Measurements from ENCODE around the gene RC3H2.

Gene RC3H2

DNA sequence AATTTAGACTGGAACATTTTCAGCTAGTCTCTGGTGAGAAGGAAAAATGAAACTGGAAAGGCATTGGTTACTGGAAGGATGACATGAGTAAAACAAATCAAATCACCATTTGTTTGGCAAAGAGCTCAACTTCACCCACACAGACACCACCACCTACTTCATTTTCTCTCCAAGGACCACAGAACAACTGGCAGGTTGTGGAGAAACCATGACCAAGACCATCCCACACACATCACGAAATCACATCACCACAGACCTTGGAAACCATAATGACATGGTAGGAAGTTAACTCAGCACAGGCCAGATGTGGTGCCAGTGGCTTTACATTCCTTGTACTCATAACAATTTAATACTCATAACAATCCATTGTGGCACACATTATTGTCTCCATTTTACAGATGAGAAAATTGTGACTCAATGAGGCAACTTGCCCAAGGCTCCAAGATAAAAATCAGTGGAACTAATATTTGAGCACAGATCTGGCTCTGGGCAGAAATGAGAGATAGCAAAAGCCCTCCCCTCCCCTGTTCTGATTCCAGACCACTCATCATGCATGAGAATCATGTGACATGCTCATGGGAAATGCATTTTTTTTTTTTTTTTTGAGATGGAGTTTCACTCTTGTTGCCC lies 97.8 kb downstream of the RC3H2 start:
- DNase-seq (ENCODE audit: low read depth in 1 of 2, low spot score in 1 of 2), result no peak

DNA sequence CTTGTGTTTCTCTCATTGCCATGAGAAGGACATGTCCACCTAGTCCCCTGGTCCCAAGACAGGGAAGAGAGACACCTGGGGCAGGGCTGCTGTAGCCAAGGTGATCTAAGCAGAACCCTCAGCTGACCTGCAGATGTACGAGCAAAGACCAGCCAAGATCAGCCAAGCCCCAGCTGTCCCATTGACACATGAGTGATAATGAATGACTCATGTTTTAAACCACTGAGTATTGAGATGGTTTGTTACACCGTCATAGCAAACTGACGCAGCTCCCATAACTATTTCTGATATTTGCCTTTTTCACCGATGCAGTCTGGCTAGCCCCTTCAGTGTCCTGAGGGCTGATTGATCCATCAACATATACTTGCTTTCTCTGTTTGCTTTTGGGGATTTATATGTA lies 98.5 kb downstream of the RC3H2 start:
- DNase-seq (ENCODE audit: low read depth in 1 of 2, low spot score in 1 of 2), result no peak

DNA sequence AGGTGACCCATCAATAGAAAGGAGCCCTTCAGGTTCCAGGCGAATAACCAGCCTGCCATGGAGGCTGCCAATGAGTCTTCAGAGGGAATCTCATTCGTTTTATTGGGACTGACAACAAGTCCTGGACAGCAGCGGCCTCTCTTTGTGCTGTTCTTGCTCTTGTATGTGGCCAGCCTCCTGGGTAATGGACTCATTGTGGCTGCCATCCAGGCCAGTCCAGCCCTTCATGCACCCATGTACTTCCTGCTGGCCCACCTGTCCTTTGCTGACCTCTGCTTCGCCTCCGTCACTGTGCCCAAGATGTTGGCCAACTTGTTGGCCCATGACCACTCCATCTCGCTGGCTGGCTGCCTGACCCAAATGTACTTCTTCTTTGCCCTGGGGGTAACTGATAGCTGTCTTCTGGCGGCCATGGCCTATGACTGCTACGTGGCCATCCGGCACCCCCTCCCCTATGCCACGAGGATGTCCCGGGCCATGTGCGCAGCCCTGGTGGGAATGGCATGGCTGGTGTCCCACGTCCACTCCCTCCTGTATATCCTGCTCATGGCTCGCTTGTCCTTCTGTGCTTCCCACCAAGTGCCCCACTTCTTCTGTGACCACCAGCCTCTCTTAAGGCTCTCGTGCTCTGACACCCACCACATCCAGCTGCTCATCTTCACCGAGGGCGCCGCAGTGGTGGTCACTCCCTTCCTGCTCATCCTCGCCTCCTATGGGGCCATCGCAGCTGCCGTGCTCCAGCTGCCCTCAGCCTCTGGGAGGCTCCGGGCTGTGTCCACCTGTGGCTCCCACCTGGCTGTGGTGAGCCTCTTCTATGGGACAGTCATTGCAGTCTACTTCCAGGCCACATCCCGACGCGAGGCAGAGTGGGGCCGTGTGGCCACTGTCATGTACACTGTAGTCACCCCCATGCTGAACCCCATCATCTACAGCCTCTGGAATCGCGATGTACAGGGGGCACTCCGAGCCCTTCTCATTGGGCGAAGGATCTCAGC lies 104.8 kb downstream of the RC3H2 start, which contains the start of gene OR1K1:
Gene OR1K1 (plus strand): TSS at position 58 of the 995 bp plus-strand sequence. CDS start 0 bp downstream, at position 58.
- no peak for DNase-seq (ENCODE audit: low read depth in 1 of 2, low spot score in 1 of 2)

DNA sequence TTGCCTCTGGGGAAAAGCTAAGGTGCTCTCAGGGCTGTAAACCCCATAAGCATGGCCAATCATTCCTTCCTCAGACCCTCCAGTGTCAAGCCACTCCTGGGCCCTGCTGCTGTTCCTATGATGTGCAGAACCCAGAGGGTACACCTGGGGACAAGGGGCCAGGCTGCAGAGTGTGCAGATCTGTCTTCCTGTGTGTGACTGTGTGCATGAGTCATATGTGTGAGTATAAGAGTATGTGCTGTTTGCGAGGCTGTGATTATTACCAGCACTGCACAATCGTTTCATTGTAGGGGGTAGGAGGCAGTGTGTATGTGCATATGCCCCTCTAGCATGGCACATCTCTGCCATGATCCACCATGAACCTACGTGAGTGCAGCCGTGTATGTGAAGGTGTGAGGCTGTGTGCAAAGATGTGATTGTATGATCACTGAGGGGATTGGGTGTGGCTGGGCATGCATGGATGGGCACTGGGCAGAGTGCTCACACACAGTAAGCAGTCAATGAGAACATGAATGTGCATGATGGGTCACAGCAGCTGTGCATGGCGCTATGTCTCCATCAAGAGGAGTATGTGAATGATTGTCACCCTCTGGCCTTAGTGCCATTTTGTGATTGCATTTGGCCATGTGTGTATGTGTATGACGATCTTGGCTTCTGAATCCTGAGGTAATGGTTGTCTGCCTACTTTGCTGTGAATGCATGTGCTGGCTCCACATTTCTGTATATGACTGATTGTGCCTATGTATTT lies 107.7 kb downstream of the RC3H2 start:
- no peak for DNase-seq (ENCODE audit: low read depth in 1 of 2, low spot score in 1 of 2)

All from stimulated activated CD4-positive, alpha-beta T cell treated with anti-CD3 and anti-CD28 coated beads, Interleukin-15, amount 100 ng/mL, for 1 hour (primary cell).